Sigmoid colon (tissue), 7 donors: ENCODE measurements around the gene RPS19BP1. TPM values are rescaled to one million over a fixed set of nuclear protein-coding genes. Genes with fewer than 3 reads are reported as not detected.

Experiments used
- DNase-seq: peaks from one replicate; pipeline ENCODE4 v3.0.0-alpha.2; 2019
- H3K27ac ChIP-seq, 4 donors: fragments of 200-600 bp; sonication (generic); one replicate each; pipeline ENCODE4 v1.5.1; 2016 to 2019; ENCODE audit warnings: mild to moderate bottlenecking in 1 of 4
- H3K27me3 ChIP-seq, 3 donors: fragments of 200-600 bp; sonication (generic); one replicate each; pipeline ENCODE4 v1.5.1; 2019; ENCODE audit warnings: mild to moderate bottlenecking in 1 of 3
- H3K36me3 ChIP-seq, 4 donors: fragments of 200-600 bp; sonication (generic); one replicate each; pipeline ENCODE4 v1.5.1; 2016 to 2019
- H3K4me1 ChIP-seq, 4 donors: fragments of 200-600 bp; sonication (generic); one replicate each; pipeline ENCODE4 v1.5.1; 2017 to 2019
- H3K4me3 ChIP-seq, 4 donors: fragments of 200-600 bp; sonication (generic); one replicate each; pipeline ENCODE4 v1.5.1; 2017 to 2019; ENCODE audit warnings: mild to moderate bottlenecking in 2 of 4, moderate library complexity in 1 of 4
- H3K9me3 ChIP-seq, 4 donors: fragments of 200-600 bp in 3 of 4; sonication (generic) in 3 of 4; one replicate each; pipeline versions ENCODE4 v1.5.1 to v1.6.1; 2013 to 2019
- EP300 ChIP-seq, 4 donors: sonication (generic); formaldehyde crosslinking; IDR thresholded peaks; one replicate each; pipeline ENCODE4 v1.6.1; 2017; ENCODE audit warnings: antibody characterized with exemption in 4 of 4
- POLR2A ChIP-seq, 2 donors: fragments of 450-650 bp; IDR thresholded peaks; one replicate each; pipeline ENCODE4 v1.6.1; 2016; ENCODE audit warnings: antibody characterized with exemption in 2 of 2, mild to moderate bottlenecking in 2 of 2, moderate library complexity in 2 of 2
- POLR2AphosphoS5 ChIP-seq, 4 donors: sonication (generic); formaldehyde crosslinking; IDR thresholded peaks; one replicate each; pipeline ENCODE4 v1.6.1; 2017; ENCODE audit warnings: antibody characterized with exemption in 4 of 4
- WGBS, 2 donors: extraction: QIAGEN DNeasy Blood & Tissue Kit; methylation state at CpG; one replicate each; pipeline ENCODE4 v1.1.7; 2013; 5-methylcytosine and 5-hydroxymethylcytosine counted together
- intact Hi-C: fragments of 100-400 bp; cut with DNase I; formaldehyde crosslinking; loops from one replicate; pipeline ENCODE4 v1.15.1; 2023
- polyA plus RNA-seq, 3 donors: library from polyadenylated mRNA; stranded (reverse); fragments of 200-250 nt; gene quantifications; one replicate each; pipeline ENCODE4 v1.2.3, GENCODE V29; 2013
- total RNA-seq, 4 donors: library from RNA; depleted of rRNA; stranded (reverse); fragments of >200 nt; gene quantifications; one replicate each; pipeline ENCODE4 v1.1.0, GENCODE V29; 2016
- TF ChIP-seq, protein P1 (sequence below), 4 experiments: fragments of 450-650 bp in 3 of 4; fragments of 200-600 bp in 1 of 4; IDR thresholded peaks; one replicate each; pipeline ENCODE4 v1.5.1; 2016 to 2019; ENCODE audit warnings: antibody characterized with exemption in 4 of 4, mild to moderate bottlenecking in 3 of 4, moderate library complexity in 2 of 4
- donor health status: healthy with polysubstance abuse.
- donor health status: Bipolar disorder and iron deficiency.
- donor health status: healthy.

The RPS19BP1 gene
- total and polyA plus RNA-seq, 7 donors = 148 to 217 (median 180) TPM

- Histone ChIP-seq H3K27me3 (peaks cover 0 to 24% (median 4%) of the 10 kb centered on the region in 3 donors), H3K27ac (no peak overlapping the region), H3K4me1 (peaks cover 0 to 7% (median 2%) of the 10 kb centered on the region in 4 donors), H3K36me3 (no peaks in the 10 kb centered on the region), H3K9me3 (no peaks in the 10 kb centered on the region), H3K4me3 (no peak overlapping the region)
- no peak for DNase-seq
- TF ChIP-seq POLR2A (IDR thresholded peaks at IDR 0.05) (no peak), POLR2AphosphoS5 (IDR thresholded peaks at IDR 0.05) (no peak), EP300 (IDR thresholded peaks at IDR 0.05) (no peak)
- TF ChIP-seq, protein P1, sequence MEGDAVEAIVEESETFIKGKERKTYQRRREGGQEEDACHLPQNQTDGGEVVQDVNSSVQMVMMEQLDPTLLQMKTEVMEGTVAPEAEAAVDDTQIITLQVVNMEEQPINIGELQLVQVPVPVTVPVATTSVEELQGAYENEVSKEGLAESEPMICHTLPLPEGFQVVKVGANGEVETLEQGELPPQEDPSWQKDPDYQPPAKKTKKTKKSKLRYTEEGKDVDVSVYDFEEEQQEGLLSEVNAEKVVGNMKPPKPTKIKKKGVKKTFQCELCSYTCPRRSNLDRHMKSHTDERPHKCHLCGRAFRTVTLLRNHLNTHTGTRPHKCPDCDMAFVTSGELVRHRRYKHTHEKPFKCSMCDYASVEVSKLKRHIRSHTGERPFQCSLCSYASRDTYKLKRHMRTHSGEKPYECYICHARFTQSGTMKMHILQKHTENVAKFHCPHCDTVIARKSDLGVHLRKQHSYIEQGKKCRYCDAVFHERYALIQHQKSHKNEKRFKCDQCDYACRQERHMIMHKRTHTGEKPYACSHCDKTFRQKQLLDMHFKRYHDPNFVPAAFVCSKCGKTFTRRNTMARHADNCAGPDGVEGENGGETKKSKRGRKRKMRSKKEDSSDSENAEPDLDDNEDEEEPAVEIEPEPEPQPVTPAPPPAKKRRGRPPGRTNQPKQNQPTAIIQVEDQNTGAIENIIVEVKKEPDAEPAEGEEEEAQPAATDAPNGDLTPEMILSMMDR (IDR thresholded peaks at IDR 0.05) = no peak
- intact Hi-C loops = no loop called here
- 17 to 20% methylated on average over 11 of the region's 11 CpGs for whole genome bisulfite sequencing, 2 donors
These were observed 10.5 kb upstream of the RPS19BP1 start for GRCh38 chr22:39543095-39543494.

DNA sequence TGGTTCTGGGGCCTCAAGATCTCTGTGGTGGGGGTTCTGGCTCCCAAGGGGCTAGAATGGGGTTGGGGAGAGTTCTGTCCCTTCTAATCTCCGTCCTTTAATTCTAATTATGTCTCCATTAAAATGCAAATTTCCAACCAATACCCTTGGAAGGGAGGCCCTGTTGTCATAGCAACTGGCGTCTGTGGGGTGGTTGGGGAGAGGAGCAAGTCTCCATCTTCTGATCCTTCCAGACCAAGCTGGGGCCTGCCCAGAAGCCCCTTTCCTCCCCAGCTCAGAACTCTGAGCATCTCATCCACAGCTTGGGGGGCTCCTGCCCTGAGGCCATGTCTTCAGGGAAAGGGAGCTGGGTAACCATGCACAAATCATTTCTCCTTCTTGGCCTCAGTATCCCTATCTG, 5.4 kb upstream of the RPS19BP1 start:
- intact Hi-C loops = no loop called here
- TF ChIP-seq, protein P1 (IDR thresholded peaks at IDR 0.05) = no peak

GRCh38 chr22:39536711-39537110, 4.2 kb upstream of the RPS19BP1 start:
- WGBS, 2 donors = 67 to 74% methylated on average over 8 of the region's 8 CpGs
- H3K9me3 ChIP-seq = no peaks in the 10 kb centered on the region

More for the DNA sequence above, 5.4 kb upstream of the RPS19BP1 start:
- H3K4me1 ChIP-seq = peaks cover 0 to 12% (median 10%) of the 10 kb centered on the region in 4 donors
- H3K36me3 ChIP-seq = no peaks in the 10 kb centered on the region
- DNase-seq = no peak
- no peak overlapping the region for H3K27ac ChIP-seq
- peaks cover 0 to 4% (median 0%) of the 10 kb centered on the region in 3 donors for H3K27me3 ChIP-seq
- H3K9me3 ChIP-seq = no peaks in the 10 kb centered on the region
- 60% methylated on average over 2 of the region's 2 CpGs for WGBS, 2 donors
- no peak overlapping the region for H3K4me3 ChIP-seq

DNA sequence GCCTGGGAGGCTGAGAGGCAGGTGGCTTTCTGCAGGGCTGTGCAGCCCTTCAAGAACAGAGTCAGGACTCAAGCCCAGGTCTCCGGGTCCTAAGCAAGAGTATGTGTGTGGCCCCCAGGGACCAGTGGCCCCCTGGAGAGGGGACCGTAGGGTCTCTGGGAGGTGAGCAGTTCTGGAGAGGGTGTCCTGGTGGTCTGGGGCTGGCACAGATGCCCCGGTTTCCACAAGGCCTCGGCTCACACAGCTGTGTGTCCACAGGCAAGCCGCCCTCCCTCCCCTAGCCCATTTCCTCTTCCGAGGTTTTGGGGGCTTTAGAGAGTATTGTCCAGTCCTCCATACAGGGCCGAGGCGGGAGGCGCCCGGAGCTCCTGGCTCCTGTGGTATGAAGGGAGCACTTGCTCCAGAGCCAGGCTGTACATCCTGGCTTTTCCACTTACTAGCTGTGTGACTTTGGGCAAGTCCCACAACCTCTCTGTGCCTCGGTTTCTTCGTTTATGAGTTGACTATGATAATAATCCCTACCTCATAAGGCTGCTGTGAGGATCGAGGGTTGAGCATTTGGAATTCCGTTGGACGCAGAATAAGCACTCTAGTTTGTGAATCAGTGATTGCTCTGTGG, 3.4 kb upstream of the RPS19BP1 start:
- Histone ChIP-seq H3K4me3 (no peak overlapping the region), H3K27ac (no peak overlapping the region), H3K27me3 (no peaks in the 10 kb centered on the region), H3K9me3 (no peaks in the 10 kb centered on the region), H3K36me3 (no peaks in the 10 kb centered on the region), H3K4me1 (peaks cover 0 to 25% (median 22%) of the 10 kb centered on the region in 4 donors)
- WGBS, 2 donors = 88 to 89% methylated on average over 15 of the region's 15 CpGs
- intact Hi-C loops = loop anchor here (2.0 kb wide), 2 partner anchors 489 to 811 kb away; partner anchors contain the start of gene ADSL
- DNase-seq = no peak
- TF ChIP-seq POLR2AphosphoS5 (IDR thresholded peaks at IDR 0.05) (no peak), POLR2A (IDR thresholded peaks at IDR 0.05) (no peak), EP300 (IDR thresholded peaks at IDR 0.05) (no peak)
- TF ChIP-seq, protein P1 (IDR thresholded peaks at IDR 0.05) = no peak

More at GRCh38 chr22:39536711-39537110, 4.2 kb upstream of the RPS19BP1 start:
- Histone ChIP-seq H3K27ac (no peak overlapping the region), H3K36me3 (no peaks in the 10 kb centered on the region), H3K27me3 (no peaks in the 10 kb centered on the region), H3K4me3 (no peak overlapping the region), H3K4me1 (peaks cover 0 to 17% (median 14%) of the 10 kb centered on the region in 4 donors)
- intact Hi-C loops = no loop called here
- no peak for DNase-seq
- no peak for TF ChIP-seq POLR2A (IDR thresholded peaks at IDR 0.05)
- TF ChIP-seq POLR2AphosphoS5 (IDR thresholded peaks at IDR 0.05) = no peak
- TF ChIP-seq, protein P1 (IDR thresholded peaks at IDR 0.05) = no peak
- TF ChIP-seq EP300 (IDR thresholded peaks at IDR 0.05) = no peak
